DMS79 treated with DMSO at 0.1 percent for 48 hours (cell line): ENCODE data around the gene UBE2H.
A peak's percentile ranks its signal among the peaks of the same experiment; 100 is the strongest.

Experiments
- DNase-seq: peaks from one replicate; lab custom pipeline; 2025; lab: John Stamatoyannopoulos, UW

The UBE2H gene

GRCh38 chr7:129950191-129950932 lies 2.4 kb downstream of the UBE2H start:
- DNase-seq = peak; percentile 18

- peak; percentile 49 for DNase-seq
Observed at GRCh38 chr7:129949292-129950133, 3.2 kb downstream of the UBE2H start.

GRCh38 chr7:129948877-129949291 lies 3.9 kb downstream of the UBE2H start:
- peak; percentile 92 for DNase-seq

- DNase-seq = no peak
Observed at GRCh38 chr7:129948338-129948737, 4.4 kb downstream of the UBE2H start.

GRCh38 chr7:129947701-129948100 lies 5.1 kb downstream of the UBE2H start:
- no peak for DNase-seq

- no peak for DNase-seq
Observed at GRCh38 chr7:129947049-129947448, 5.7 kb downstream of the UBE2H start.

- DNase-seq = no peak
Observed at GRCh38 chr7:129946282-129946681, 6.5 kb downstream of the UBE2H start.

GRCh38 chr7:129943352-129943751 lies 9.4 kb downstream of the UBE2H start:
- DNase-seq = no peak

- DNase-seq = no peak
Observed at GRCh38 chr7:129940329-129940728, 12.4 kb downstream of the UBE2H start.

- DNase-seq = no peak
Observed at GRCh38 chr7:129939881-129940280, 12.9 kb downstream of the UBE2H start.

- no peak for DNase-seq
Observed at GRCh38 chr7:129933627-129934026, 19.1 kb downstream of the UBE2H start.

- no peak for DNase-seq
Observed at GRCh38 chr7:129926618-129927017, 26.1 kb downstream of the UBE2H start.

- no peak for DNase-seq
Observed at GRCh38 chr7:129925416-129926002, 27.3 kb downstream of the UBE2H start.

- DNase-seq = no peak
Observed at GRCh38 chr7:129924602-129925001, 28.2 kb downstream of the UBE2H start.

- DNase-seq = peak; percentile 23
Observed at GRCh38 chr7:129923709-129924108, 29.1 kb downstream of the UBE2H start.

GRCh38 chr7:129919492-129919891 lies 33.3 kb downstream of the UBE2H start:
- DNase-seq = no peak

GRCh38 chr7:129918922-129919321 lies 33.8 kb downstream of the UBE2H start:
- DNase-seq = no peak

- DNase-seq = no peak
Observed at GRCh38 chr7:129917934-129918333, 34.8 kb downstream of the UBE2H start.

GRCh38 chr7:129914536-129915272 lies 38.1 kb downstream of the UBE2H start:
- no peak for DNase-seq

GRCh38 chr7:129913428-129913827 lies 39.3 kb downstream of the UBE2H start:
- no peak for DNase-seq

GRCh38 chr7:129911790-129912189 lies 41.0 kb downstream of the UBE2H start:
- no peak for DNase-seq

GRCh38 chr7:129909669-129910068 lies 43.1 kb downstream of the UBE2H start:
- no peak for DNase-seq
